ENCODE results near the gene SLC29A2. TPM values are rescaled to one million over a fixed set of nuclear protein-coding genes. Genes with fewer than 3 reads are reported as not detected.

SLC29A2 gene
- polyA plus RNA-seq, 2 donors: 4.7 to 7.8 TPM

GRCh38 chr11:66314561-66315497 is 56.7 kb downstream of the SLC29A2 start:
- Histone ChIP-seq H3K27ac (ENCODE audit: low read depth in 2 of 2, low read length in 1 of 2) (peak overlapping the region in 1 of 2 donors; percentile 89), H3K9me3 (ENCODE audit: control insufficient read depth in 2 of 2, insufficient read depth in 1 of 2, low read depth in 1 of 2, low read length in 1 of 2) (no peaks in the 10 kb centered on the region), H3K4me1 (ENCODE audit: control insufficient read depth in 2 of 2, insufficient read depth in 2 of 2, low read length in 1 of 2) (peaks cover 9 to 26% of the 10 kb centered on the region in 2 donors), H3K27me3 (ENCODE audit: control insufficient read depth in 1 of 2, insufficient read depth in 2 of 2, low read length in 2 of 2) (no peaks in the 10 kb centered on the region), H3K36me3 (ENCODE audit: control insufficient read depth in 2 of 2, insufficient read depth in 2 of 2, low read length in 1 of 2) (no peaks in the 10 kb centered on the region), H3K4me3 (ENCODE audit: low read depth in 1 of 2, low read length in 2 of 2) (peak overlapping the region in 1 of 2 donors; percentile 33)
- 78 to 79% methylated on average over 17 of the region's 17 CpGs for WGBS, 2 donors

- Histone ChIP-seq H3K36me3 (ENCODE audit: control insufficient read depth in 2 of 2, insufficient read depth in 2 of 2, low read length in 1 of 2) (no peaks in the 10 kb centered on the region), H3K27me3 (ENCODE audit: control insufficient read depth in 1 of 2, insufficient read depth in 2 of 2, low read length in 2 of 2) (no peaks in the 10 kb centered on the region), H3K4me3 (ENCODE audit: low read depth in 1 of 2, low read length in 2 of 2) (no peak overlapping the region), H3K9me3 (ENCODE audit: control insufficient read depth in 2 of 2, insufficient read depth in 1 of 2, low read depth in 1 of 2, low read length in 1 of 2) (no peaks in the 10 kb centered on the region), H3K27ac (ENCODE audit: low read depth in 2 of 2, low read length in 1 of 2) (peak overlapping the region in 1 of 2 donors; percentile 89), H3K4me1 (ENCODE audit: control insufficient read depth in 2 of 2, insufficient read depth in 2 of 2, low read length in 1 of 2) (peaks cover 9 to 26% of the 10 kb centered on the region in 2 donors)
- 74% methylated on average over 1 of the region's 1 CpG for WGBS, 2 donors
Measured at GRCh38 chr11:66314186-66314501, 57.4 kb downstream of the SLC29A2 start.

GRCh38 chr11:66313321-66314185 is 58.0 kb downstream of the SLC29A2 start:
- Histone ChIP-seq H3K4me3 (ENCODE audit: low read depth in 1 of 2, low read length in 2 of 2) (peak overlapping the region; percentile 13 to 21), H3K27ac (ENCODE audit: low read depth in 2 of 2, low read length in 1 of 2) (peak overlapping the region; percentile 84 to 89), H3K36me3 (ENCODE audit: control insufficient read depth in 2 of 2, insufficient read depth in 2 of 2, low read length in 1 of 2) (no peaks in the 10 kb centered on the region), H3K27me3 (ENCODE audit: control insufficient read depth in 1 of 2, insufficient read depth in 2 of 2, low read length in 2 of 2) (no peaks in the 10 kb centered on the region), H3K9me3 (ENCODE audit: control insufficient read depth in 2 of 2, insufficient read depth in 1 of 2, low read depth in 1 of 2, low read length in 1 of 2) (no peaks in the 10 kb centered on the region), H3K4me1 (ENCODE audit: control insufficient read depth in 2 of 2, insufficient read depth in 2 of 2, low read length in 1 of 2) (peaks cover 9 to 24% of the 10 kb centered on the region in 2 donors)
- 42 to 49% methylated on average over 38 of the region's 38 CpGs for WGBS, 2 donors

GRCh38 chr11:66312549-66313320 is 58.8 kb downstream of the SLC29A2 start:
- no peaks in the 10 kb centered on the region for H3K9me3 ChIP-seq (ENCODE audit: control insufficient read depth in 2 of 2, insufficient read depth in 1 of 2, low read depth in 1 of 2, low read length in 1 of 2)
- 2% methylated on average over 51 to 52 of the region's 52 CpGs for WGBS, 2 donors
- peaks cover 8 to 19% of the 10 kb centered on the region in 2 donors for H3K4me1 ChIP-seq (ENCODE audit: control insufficient read depth in 2 of 2, insufficient read depth in 2 of 2, low read length in 1 of 2)
- H3K27me3 ChIP-seq (ENCODE audit: control insufficient read depth in 1 of 2, insufficient read depth in 2 of 2, low read length in 2 of 2): no peaks in the 10 kb centered on the region
- H3K27ac ChIP-seq (ENCODE audit: low read depth in 2 of 2, low read length in 1 of 2): peak overlapping the region; percentile 84 to 96
- no peaks in the 10 kb centered on the region for H3K36me3 ChIP-seq (ENCODE audit: control insufficient read depth in 2 of 2, insufficient read depth in 2 of 2, low read length in 1 of 2)
- H3K4me3 ChIP-seq (ENCODE audit: low read depth in 1 of 2, low read length in 2 of 2): peak overlapping the region; percentile 42 to 48

Other genes starting within 250 kb of the SLC29A2 start
- gene KLC2, start 114.1 kb downstream of the SLC29A2 start, polyA plus RNA-seq: 10 to 100 TPM; 13.8 to 17.1 TPM
- 100 to 1,000 TPM; 129 to 156 TPM for gene RAB1B, start 103.1 kb downstream of the SLC29A2 start, polyA plus RNA-seq
- gene CNIH2, start 93.6 kb downstream of the SLC29A2 start, polyA plus RNA-seq: under 1 TPM; 0.62 to 0.77 TPM
- 10 to 100 TPM; 51.6 to 63.1 TPM for gene YIF1A, start 82.6 kb downstream of the SLC29A2 start, polyA plus RNA-seq
- gene TMEM151A, start 79.9 kb downstream of the SLC29A2 start, polyA plus RNA-seq: under 1 TPM; 0.01 to 0.04 TPM
- gene CD248, start 54.7 kb downstream of the SLC29A2 start, polyA plus RNA-seq: 1 to 10 TPM; 1.4 to 3.3 TPM
- 10 to 100 TPM; 18.1 to 27.3 TPM for gene RIN1, start 35.3 kb downstream of the SLC29A2 start, polyA plus RNA-seq
- 10 to 100 TPM; 44.1 to 49.9 TPM for gene BRMS1, start 26.7 kb downstream of the SLC29A2 start, polyA plus RNA-seq
- gene B4GAT1, start 24.1 kb downstream of the SLC29A2 start, polyA plus RNA-seq: 1 to 10 TPM; 4.9 to 7.0 TPM
- under 1 TPM; 0.16 to 0.31 TPM for gene NPAS4, start 49.3 kb upstream of the SLC29A2 start, polyA plus RNA-seq
- 10 to 100 TPM; 27.2 to 51.1 TPM for gene MRPL11, start 67.1 kb upstream of the SLC29A2 start, polyA plus RNA-seq
- 1 to 10 TPM; 5.5 to 7.8 TPM for gene PELI3, start 95.1 kb upstream of the SLC29A2 start, polyA plus RNA-seq
- gene DPP3, start 108.7 kb upstream of the SLC29A2 start, polyA plus RNA-seq: 10 to 100 TPM; 16.3 to 29.6 TPM
- gene BBS1, start 138.9 kb upstream of the SLC29A2 start, polyA plus RNA-seq: 10 to 100 TPM in 1 of 2 donors, 1 to 10 TPM in 1; 9.3 to 15.3 TPM
- 1 to 10 TPM; 5.9 to 6.0 TPM for gene ZDHHC24, start 174.3 kb upstream of the SLC29A2 start, polyA plus RNA-seq
- under 1 TPM; 0.02 TPM for gene ACTN3, start 175.1 kb upstream of the SLC29A2 start, polyA plus RNA-seq
- gene CTSF, start 196.8 kb upstream of the SLC29A2 start, polyA plus RNA-seq: 10 to 100 TPM in 1 of 2 donors, 1 to 10 TPM in 1; 4.2 to 10.2 TPM
- under 1 TPM; 0.09 to 0.12 TPM for gene CCDC87, start 221.3 kb upstream of the SLC29A2 start, polyA plus RNA-seq
- 10 to 100 TPM; 27.9 to 39.8 TPM for gene CCS, start 221.4 kb upstream of the SLC29A2 start, polyA plus RNA-seq
- gene RBM14, start 244.9 kb upstream of the SLC29A2 start, polyA plus RNA-seq: 10 to 100 TPM; 20.6 to 34.2 TPM

Measured in esophagus (tissue), 2 donors.